HG03135 (cell line): ENCODE measurements around the gene COPB2.
A peak's percentile ranks its signal among the peaks of the same experiment; 100 is the strongest.

Experiments
- ATAC-seq: cut with Tn5 transposase; IDR thresholded peaks from one replicate; pipeline ENCODE4 v1.9.1; 2021; ENCODE audit warnings: mild to moderate bottlenecking, moderate library complexity; ENCODE audit not compliant: unreplicated experiment

The COPB2 gene

DNA sequence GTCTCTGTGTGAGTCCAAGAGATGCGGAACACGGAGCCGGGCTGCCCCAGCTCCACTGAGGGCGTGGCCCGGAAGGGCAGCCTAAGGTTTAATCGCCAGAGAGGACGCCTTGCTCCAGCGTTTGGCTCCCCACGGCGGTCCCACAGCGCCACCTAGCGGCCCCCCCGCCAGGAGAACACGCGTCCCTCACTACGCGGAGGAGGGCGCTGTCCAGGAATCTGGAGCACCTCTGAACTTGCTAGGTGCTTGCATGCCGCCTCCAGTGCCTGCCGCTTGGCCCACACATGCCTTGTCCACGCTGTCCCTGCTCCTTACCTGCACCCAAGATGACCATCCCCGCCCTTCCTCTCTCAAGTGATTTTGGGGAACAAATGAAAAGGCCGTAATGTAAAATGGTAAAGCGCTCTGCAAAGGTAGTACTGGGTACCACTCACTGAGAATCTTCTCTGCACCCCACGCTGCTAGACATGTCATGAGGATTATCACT lies 60.0 kb downstream of the COPB2 start:
- peak; percentile 95 for ATAC-seq

DNA sequence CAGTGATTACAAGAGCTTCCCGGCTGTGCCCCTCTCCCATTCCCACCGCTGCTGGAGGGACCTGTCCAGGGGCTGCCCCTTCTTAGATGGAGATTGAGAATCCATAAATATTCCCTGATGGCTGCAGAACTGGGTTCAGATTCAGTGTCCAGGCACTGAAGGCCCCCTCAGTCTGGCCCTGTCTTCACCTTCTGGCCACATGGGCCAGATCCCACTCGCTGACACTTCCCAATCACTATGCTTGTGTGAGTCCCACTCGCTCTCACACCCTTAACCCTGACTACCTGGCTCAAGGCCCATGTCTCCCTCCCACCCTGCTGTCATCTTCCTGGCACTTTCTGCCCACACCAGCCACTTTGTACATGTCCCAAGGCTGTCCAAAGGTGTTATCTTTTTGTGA lies 61.1 kb downstream of the COPB2 start:
- ATAC-seq = no peak

- ATAC-seq = no peak
Measured at GRCh38 chr3:139327861-139328260, 61.6 kb downstream of the COPB2 start.

DNA sequence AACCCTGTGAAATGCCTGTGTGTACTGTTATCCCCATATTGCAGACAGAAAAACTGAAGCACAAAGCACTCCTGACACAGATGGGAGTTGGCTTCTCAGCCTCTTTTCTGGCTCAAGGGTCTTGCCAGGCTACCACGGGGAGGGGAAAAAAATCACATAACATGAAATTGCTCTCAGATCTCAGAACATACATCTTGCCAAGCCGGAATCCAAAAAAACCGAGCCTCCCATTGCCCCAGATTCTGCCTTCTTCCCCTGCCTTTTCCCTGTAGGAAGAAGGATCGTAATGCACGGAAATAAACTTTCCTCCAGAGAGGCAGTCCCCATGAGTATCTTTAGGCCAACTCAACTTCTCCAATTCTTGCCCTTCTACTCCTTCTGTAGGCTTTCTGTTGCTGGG lies 62.2 kb downstream of the COPB2 start:
- ATAC-seq = no peak

- ATAC-seq = no peak
Measured at GRCh38 chr3:139326707-139327106, 62.7 kb downstream of the COPB2 start.

DNA sequence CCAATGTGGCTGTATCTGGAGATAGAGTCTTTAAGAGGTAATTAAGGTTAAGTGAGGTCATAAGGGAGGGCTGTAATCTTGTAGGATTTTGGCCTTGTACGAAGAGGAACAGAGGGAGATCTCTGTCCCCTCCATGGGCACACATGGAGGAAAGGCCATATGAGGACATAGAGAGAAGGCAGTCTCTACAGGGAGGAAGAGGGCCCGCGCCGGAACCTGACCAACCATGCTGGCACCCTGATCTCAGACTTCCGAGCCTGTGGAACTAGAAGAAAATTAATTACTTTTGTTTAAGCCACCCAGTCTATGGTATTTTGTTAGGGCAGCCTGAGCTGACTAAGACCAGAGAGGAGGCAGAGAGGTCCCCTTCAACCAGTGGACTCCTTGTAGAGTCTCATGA lies 63.3 kb downstream of the COPB2 start:
- no peak for ATAC-seq

GRCh38 chr3:139325551-139325950 lies 63.9 kb downstream of the COPB2 start:
- no peak for ATAC-seq

GRCh38 chr3:139324456-139324855 lies 65.0 kb downstream of the COPB2 start:
- ATAC-seq = no peak

DNA sequence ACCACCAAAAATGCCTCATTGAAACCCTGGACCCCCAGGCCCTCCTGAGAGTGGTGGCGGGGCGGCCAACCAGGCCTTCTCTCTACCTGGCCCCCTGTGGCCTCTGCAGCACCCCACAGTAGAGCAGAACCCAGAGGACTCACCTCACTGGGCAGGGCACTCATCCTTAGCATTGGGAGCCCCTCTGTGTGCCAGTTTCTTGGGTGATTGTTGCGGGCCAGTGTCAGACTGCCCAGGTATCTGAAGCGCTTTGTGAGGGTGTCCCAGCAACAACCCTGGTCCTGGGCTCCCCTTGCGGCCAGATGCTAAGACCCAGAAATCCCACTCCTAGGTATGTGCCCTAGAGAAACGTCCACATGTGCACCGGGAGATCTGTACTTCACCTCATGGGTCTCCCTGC lies 66.3 kb downstream of the COPB2 start:
- no peak for ATAC-seq

DNA sequence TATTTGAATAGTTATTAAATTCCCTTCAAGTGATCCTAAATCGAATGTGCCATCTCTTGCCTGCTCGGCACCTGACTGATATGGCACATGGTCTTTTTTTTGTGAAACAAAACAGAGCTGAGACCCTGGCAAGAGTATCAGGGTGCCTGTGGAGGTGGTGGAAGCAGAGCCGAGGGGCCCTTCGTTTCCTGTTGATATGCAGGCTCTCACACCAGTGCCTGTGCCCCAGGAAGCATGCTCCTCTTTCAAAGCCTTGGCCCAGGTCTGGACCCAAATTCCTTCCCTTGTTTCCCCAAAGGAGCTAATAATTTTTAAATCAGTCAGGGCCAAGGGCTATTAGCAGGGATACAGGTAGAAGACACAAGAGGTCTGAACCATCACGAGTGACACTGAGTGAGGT lies 67.1 kb downstream of the COPB2 start:
- ATAC-seq = no peak

- no peak for ATAC-seq
Measured at GRCh38 chr3:139320551-139321309, 68.7 kb downstream of the COPB2 start.

GRCh38 chr3:139319428-139320402 lies 69.7 kb downstream of the COPB2 start:
- ATAC-seq = no peak

DNA sequence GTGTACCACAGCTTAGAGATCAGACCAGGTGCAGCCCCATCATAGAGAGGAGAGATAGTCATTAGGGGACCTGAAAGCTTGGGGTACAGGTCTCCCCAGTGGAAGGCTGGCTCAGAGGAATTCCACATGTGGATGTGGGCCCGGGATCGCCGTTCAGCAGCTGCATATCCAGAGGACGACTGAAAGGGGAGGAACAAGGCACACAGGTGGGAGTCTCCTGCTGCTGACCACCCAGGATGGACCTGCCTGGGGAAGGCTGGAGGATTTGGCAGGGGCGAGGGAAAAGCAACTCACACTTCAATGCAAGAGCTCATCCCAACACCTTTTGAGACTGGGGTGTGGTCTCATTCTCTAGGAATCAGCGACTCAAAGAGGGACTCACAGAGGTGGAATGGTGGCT lies 70.6 kb downstream of the COPB2 start:
- ATAC-seq = no peak

- ATAC-seq = no peak
Measured at GRCh38 chr3:139318431-139318816, 71.0 kb downstream of the COPB2 start.

GRCh38 chr3:139317660-139318430 lies 71.6 kb downstream of the COPB2 start:
- no peak for ATAC-seq

DNA sequence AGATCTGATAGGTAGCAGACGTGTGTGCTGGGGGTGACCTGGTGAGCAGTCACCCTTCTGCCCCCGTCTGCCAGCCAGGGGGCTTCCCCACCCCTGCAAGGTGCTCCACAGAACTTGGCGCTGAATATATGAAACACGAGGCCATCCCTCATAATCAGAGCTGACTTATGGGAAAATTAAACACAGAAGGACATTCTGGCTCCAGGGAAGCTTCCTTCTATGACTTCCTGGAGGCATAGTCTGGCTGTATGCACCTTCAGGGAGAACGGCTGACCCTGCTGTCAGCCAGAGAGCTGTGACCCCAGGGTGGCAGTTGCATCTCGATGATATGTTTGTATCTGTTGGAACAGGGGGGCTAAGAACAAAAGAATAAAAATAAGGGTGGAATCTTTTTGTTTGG lies 72.2 kb downstream of the COPB2 start:
- no peak for ATAC-seq

DNA sequence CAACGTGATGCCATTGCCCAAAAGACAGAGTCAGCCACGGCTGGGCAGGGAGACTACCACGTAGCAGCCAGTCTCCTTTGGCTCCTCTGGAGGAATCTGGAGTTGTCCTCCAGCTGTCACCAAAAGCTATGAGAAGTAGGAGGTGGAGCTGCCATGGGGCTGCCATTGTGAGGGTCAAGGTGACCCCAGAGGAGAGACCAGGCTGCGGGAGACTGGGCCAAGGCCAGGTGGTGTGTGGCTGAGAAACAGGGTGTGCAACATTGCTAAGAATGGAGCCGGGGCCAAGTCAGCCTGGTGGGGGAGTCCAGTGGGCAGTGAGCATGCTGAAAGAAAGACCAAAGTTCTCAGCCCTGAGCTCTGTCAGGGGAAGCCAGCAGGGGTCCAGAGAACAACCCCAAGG lies 75.5 kb downstream of the COPB2 start:
- ATAC-seq = no peak

- no peak for ATAC-seq
Measured at GRCh38 chr3:139312959-139313358, 76.5 kb downstream of the COPB2 start.

- ATAC-seq = no peak
Measured at GRCh38 chr3:139312416-139312815, 77.0 kb downstream of the COPB2 start.

GRCh38 chr3:139311557-139311956 lies 77.9 kb downstream of the COPB2 start:
- no peak for ATAC-seq

DNA sequence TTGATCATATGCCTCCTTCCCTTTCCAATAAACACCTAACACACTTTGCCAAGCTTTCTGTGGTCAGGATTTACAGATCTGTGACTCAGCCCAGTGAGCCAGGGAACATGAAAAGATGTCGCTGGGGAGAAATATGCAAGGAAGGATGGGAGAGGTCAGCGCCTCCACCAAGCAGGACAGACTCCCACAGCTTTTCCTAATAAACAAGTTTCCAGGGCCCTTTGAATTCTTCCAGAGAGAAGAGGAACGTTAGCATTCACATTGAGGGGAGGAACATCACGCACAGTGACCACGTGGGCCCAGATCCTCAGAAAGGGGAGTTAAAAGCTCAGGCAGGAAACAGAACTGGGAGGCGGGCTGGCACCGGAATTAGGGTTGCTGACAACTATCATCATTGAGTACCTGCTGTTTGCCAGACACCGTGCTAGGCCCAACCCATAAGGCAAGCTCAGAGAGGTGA lies 78.9 kb downstream of the COPB2 start:
- no peak for ATAC-seq
